Measurements from ENCODE around the gene ZNF775. TPM values are rescaled to one million over a fixed set of nuclear protein-coding genes. Genes with fewer than 3 reads are reported as not detected.

Gene ZNF775
- total RNA-seq, 1 donor from 2014 or later: 13.3 TPM

- Mint-ChIP-seq H3K4me3 (peak overlapping the region; percentile 71), H3K4me1 (peaks cover 73% of the 10 kb centered on the region), H3K9me3 (no peaks in the 10 kb centered on the region), H3K27me3 (ENCODE audit: low read depth) (no peaks in the 10 kb centered on the region), H3K36me3 (peaks cover 4% of the 10 kb centered on the region), H3K27ac (peak overlapping the region; percentile 92)
- TF ChIP-seq, protein P1, sequence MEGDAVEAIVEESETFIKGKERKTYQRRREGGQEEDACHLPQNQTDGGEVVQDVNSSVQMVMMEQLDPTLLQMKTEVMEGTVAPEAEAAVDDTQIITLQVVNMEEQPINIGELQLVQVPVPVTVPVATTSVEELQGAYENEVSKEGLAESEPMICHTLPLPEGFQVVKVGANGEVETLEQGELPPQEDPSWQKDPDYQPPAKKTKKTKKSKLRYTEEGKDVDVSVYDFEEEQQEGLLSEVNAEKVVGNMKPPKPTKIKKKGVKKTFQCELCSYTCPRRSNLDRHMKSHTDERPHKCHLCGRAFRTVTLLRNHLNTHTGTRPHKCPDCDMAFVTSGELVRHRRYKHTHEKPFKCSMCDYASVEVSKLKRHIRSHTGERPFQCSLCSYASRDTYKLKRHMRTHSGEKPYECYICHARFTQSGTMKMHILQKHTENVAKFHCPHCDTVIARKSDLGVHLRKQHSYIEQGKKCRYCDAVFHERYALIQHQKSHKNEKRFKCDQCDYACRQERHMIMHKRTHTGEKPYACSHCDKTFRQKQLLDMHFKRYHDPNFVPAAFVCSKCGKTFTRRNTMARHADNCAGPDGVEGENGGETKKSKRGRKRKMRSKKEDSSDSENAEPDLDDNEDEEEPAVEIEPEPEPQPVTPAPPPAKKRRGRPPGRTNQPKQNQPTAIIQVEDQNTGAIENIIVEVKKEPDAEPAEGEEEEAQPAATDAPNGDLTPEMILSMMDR (IDR thresholded peaks at IDR 0.05; ENCODE audit: unreplicated experiment): no peak
- DNase-seq (ENCODE audit: low spot score in 2 of 2, unreplicated experiment in 2 of 2): peak in 1 of 2 experiments; percentile 61
Observed at GRCh38 chr7:150378115-150378852, 846 bp upstream of the ZNF775 start.

DNA sequence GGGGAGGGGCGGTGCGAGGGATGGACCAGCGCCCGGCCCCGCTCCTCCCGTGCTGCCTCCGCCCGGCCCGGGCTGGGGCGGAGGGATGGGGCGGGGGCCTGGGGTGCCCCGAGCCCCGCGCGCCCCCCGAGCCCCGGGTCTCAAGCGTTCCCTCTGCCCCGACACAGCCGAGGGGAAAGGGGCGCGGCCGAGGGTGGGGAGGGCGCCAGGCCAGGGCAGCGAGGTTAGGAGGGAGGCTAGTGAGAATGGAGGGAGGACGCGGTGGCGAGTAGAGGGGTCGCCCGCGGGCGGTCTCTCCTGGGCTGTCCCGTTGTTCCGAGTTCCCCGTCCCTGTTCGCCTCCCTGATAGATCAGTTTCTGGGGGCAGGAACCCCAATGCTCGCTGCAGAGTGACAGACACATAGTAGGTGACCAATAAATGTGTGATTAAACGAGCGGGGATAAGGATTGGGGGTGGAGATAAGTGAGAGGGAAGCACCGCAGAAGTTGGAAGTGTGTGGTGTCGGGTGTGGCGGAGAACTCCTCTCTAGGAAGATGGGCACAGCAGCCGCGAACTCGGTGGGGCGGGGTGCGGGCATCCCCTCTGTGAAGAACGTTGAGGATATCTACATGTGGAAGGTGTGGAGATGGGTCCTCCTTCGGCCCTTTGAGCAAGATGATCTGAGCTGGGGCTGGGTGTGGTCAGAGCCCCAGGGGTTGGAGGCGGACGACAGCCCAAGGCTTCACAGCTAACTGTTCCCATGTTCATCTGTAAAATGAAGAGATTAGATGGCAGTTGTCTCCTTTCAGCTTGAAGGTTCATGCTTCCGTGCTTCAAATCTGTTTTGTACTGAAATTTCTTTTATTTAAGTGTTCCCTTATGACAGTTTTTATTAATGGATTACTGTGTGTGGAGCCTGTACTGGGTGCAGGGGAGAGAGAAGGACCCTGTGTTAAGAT, 580 bp downstream of the ZNF775 start:
- H3K27ac Mint-ChIP-seq: peak overlapping the region; percentile 77
- TF ChIP-seq, protein P1 (IDR thresholded peaks at IDR 0.05; ENCODE audit: unreplicated experiment): no peak
- no peaks in the 10 kb centered on the region for H3K27me3 Mint-ChIP-seq (ENCODE audit: low read depth)
- no peaks in the 10 kb centered on the region for H3K9me3 Mint-ChIP-seq
- H3K4me1 Mint-ChIP-seq: peaks cover 72% of the 10 kb centered on the region
- no peak for DNase-seq (ENCODE audit: low spot score in 2 of 2, unreplicated experiment in 2 of 2)
- H3K36me3 Mint-ChIP-seq: no peaks in the 10 kb centered on the region
- peak overlapping the region; percentile 83 for H3K4me3 Mint-ChIP-seq

GRCh38 chr7:150380463-150380862, 1.3 kb downstream of the ZNF775 start:
- no peaks in the 10 kb centered on the region for H3K27me3 Mint-ChIP-seq (ENCODE audit: low read depth)
- TF ChIP-seq, protein P1 (IDR thresholded peaks at IDR 0.05; ENCODE audit: unreplicated experiment): no peak
- no peak for DNase-seq (ENCODE audit: low spot score in 2 of 2, unreplicated experiment in 2 of 2)
- no peaks in the 10 kb centered on the region for H3K9me3 Mint-ChIP-seq
- peak overlapping the region; percentile 74 for H3K27ac Mint-ChIP-seq
- peak overlapping the region; percentile 83 for H3K4me3 Mint-ChIP-seq
- peaks cover 77% of the 10 kb centered on the region for H3K4me1 Mint-ChIP-seq
- H3K36me3 Mint-ChIP-seq: no peaks in the 10 kb centered on the region

GRCh38 chr7:150381096-150381495, 2.0 kb downstream of the ZNF775 start:
- H3K27ac Mint-ChIP-seq: peak overlapping the region; percentile 74
- H3K36me3 Mint-ChIP-seq: no peaks in the 10 kb centered on the region
- TF ChIP-seq, protein P1 (IDR thresholded peaks at IDR 0.05; ENCODE audit: unreplicated experiment): no peak
- peaks cover 78% of the 10 kb centered on the region for H3K4me1 Mint-ChIP-seq
- no peaks in the 10 kb centered on the region for H3K27me3 Mint-ChIP-seq (ENCODE audit: low read depth)
- peak overlapping the region; percentile 83 for H3K4me3 Mint-ChIP-seq
- DNase-seq (ENCODE audit: low spot score in 2 of 2, unreplicated experiment in 2 of 2): no peak
- H3K9me3 Mint-ChIP-seq: no peaks in the 10 kb centered on the region

DNA sequence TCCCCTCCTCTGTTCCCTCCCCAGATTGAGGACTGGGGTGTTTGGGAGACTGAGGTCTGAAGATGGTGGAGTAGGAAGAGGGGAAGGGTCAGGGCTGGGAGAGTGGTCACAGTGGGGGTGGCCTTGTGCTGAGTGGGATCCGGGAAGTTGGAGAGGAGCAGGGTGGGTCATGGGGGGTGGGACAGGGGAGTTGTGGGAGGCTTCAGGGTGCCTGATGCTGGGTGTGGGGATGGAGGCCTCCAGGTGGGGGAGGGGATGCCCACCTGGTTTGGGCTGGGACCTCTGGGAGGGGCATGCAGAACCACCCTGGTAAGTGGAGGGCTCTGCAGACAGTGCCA, 2.6 kb downstream of the ZNF775 start:
- Mint-ChIP-seq H3K9me3 (no peaks in the 10 kb centered on the region), H3K27ac (peak overlapping the region; percentile 61), H3K4me3 (no peak overlapping the region), H3K27me3 (ENCODE audit: low read depth) (no peaks in the 10 kb centered on the region), H3K36me3 (peaks cover 3% of the 10 kb centered on the region), H3K4me1 (peaks cover 78% of the 10 kb centered on the region)
- TF ChIP-seq, protein P1 (IDR thresholded peaks at IDR 0.05; ENCODE audit: unreplicated experiment): no peak
- DNase-seq (ENCODE audit: low spot score in 2 of 2, unreplicated experiment in 2 of 2): no peak

All from mesothelial cell of epicardium (in vitro differentiated cells).